HG02798 (cell line): ENCODE results near the gene TNNI2.
A peak's percentile ranks its signal among the peaks of the same experiment; 100 is the strongest.

Source experiments
- ATAC-seq: cut with Tn5 transposase; IDR thresholded peaks from one replicate; pipeline ENCODE4 v1.9.1; 2021; ENCODE audit warnings: mild to moderate bottlenecking; ENCODE audit not compliant: unreplicated experiment, poor library complexity

Gene TNNI2

DNA sequence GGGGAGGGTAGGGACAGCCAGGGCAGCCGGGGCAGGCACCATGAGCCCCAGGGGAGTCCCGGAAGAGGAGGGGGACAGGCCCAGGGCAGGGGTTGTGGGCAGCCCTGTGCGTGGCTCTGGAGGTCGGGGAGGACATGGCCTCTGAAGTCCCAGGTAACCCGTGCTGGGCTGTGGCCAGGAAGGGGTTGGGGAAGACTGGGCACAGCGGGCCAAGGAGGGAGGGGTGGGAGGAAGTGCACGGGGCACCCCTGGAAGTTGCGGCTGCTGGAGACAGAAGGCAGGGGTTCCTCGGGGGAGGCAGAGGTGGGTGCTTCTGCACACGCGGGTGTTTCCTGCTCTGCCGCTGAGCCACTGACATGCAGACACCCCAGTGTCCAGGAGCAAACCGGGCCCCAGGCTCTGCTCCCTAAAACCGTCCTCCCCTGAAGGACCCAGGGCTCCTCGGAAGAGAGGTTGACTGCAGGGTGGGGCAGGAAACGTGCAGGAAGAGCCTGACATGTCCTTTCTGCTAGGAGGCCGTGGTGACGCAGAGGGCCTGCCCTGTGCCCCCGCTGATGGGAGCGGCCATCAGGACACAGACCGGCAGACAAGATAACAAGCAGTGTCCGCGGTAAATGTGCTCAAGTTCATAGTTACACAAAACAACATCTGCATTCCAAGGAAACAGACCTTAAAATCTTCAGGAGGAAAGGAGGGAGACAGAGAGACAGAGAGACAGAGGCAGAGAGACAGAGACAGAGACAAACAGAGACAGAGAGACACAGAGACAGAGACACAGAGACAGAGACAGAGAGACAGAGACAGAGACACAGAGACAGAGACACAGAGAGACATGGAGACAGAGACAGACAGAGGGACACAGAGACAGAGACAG is 5.7 kb downstream of the TNNI2 start:
- ATAC-seq: no peak

DNA sequence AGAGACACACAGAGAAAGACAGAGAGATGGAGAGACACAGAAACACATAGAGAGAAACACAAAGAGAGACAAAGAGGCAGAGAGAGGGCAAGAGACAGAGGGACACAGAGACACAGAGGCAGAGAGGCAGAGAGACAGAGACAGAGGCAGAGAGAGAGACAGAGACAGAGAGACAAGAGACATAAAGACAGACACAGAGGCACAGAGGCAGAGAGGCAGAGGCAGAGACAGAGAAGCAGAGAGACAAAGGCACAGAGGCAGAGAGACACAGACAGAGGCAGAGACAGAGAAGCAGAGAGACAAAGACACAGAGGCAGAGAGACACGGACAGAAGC is 6.3 kb downstream of the TNNI2 start:
- no peak for ATAC-seq

DNA sequence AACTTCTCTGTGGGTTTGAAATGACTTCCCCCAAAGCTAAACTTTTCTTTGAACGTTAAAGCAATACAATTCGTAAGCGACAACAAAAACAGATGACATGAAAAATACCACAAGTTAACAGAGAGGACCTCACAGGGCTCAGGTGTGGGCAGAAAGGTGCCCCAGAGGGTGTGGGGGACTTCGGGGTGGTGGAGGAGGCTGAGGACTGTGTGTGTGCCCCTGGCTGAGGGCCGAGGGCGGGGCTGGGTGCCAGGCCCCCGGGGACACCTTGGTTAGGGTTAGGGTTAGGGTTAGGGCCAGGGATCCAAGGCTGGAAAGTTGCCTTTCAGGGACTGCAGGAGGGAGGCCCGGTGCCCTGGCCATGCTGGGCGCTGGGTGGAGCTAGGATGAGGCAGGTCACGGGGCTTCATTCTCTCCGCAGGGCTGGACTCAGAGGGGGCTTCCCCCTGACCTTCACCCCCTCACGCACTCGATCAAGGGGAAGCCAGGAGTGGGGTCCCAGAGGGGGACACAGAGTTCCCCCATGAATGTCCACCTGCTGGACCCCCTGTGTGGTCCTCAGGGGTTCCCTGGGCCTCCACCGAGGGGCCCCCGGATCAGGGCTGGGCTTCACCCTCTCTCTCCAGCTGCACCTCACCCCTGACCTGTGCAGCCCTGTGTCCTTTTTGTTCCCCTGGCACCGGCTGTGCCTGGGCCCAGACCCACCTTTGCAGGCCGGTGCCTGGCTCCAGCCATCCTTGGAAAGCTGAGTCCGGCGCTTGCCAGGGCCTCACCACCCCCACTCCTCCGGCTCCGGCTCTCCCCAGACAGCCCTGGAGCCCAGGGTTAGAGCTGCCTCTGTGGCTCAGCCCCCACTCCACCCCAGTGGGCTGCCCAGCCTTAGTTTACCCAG is 7.0 kb downstream of the TNNI2 start:
- no peak for ATAC-seq

DNA sequence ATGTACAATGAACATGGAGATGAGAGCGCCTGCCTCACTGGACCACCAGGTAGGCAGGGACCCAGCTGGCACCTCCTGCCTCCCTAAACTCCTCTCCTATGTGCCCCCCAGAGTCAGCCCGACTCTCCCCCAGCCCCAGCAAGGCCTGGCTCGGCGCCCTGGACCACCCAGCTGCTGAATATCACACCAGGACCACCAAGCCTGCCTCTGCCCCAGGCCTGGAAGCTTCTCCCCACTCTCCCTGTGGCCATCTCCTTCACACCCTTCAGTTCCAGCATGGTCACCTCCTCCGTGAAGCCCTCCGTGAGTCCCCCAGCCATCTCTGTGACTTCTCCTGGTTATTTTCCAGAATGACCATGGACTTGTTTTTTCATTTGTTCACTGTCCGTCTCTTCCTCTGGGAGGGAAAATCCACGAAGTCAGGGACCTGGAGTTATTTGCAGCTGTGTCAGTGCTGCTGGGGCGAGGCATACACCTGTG is 7.7 kb downstream of the TNNI2 start:
- ATAC-seq: no peak

DNA sequence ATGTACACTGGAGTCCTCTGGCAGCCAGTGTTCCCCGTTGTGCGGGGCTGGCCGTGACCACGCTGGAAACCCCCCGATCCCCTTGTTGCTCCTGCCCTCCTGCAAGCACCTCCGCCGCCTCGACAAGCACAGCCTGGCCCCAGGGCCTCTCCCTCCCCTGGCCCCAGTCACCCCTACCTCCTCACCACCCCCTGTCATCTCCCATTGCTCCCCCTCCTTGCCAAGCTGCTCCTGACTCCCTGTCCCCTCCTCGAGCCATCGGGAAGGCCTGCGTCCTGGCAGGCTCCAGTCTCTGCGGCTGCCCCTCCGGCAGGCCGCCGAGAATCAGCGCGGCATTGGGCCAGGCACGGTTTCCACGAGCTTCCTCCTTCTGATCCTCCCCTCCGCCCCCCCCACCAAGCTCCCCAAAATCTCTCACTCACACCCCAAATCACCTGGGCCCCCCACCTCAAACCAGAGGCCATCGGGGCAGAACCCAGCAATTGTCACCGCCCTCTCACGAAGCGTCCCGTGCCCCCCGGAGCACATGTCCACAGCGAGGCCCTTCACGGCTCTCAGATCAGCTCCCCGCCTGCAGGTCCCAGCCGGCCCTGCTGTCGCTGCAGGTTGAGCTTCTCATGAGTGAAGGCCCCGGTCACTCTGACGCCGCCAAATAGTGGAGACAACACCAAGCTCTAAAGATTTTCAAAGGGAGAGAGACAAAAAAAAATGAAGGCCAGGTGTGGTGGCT is 8.4 kb downstream of the TNNI2 start:
- ATAC-seq: no peak

DNA sequence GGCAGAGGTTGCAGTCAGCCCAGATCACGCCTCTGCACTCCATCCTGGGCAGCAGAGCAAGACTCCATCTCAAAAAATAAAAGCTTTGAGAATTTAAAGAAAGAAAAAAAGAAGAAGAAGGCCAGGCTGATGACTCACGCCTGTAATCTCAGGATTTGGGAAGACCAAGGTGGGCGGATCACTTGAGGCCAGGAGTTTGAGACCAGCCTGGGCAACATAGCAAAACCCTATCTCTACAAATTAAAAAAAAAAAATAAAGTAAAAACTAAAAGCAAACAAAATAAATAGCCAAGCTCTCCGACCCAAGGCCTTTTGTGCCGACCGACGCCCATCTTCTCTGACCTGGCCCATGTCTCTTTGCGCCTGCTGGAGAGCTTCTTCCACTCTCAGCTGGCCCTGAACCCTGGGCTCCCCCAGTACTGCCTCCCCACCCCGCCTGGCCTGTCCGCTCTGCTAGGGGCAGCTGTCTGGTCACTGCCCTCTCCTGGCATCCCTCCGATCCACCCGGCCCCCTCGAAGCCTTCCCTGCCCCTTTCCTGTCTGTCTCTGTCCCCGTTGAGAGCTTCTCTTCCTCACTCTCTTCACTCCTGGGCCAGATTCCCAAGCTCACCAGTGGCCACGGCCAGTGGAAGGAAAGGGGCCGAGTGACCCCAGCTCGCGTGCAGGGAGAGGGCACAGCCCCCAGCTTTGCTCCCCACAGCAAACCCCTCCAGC is 9.3 kb downstream of the TNNI2 start:
- ATAC-seq: no peak

DNA sequence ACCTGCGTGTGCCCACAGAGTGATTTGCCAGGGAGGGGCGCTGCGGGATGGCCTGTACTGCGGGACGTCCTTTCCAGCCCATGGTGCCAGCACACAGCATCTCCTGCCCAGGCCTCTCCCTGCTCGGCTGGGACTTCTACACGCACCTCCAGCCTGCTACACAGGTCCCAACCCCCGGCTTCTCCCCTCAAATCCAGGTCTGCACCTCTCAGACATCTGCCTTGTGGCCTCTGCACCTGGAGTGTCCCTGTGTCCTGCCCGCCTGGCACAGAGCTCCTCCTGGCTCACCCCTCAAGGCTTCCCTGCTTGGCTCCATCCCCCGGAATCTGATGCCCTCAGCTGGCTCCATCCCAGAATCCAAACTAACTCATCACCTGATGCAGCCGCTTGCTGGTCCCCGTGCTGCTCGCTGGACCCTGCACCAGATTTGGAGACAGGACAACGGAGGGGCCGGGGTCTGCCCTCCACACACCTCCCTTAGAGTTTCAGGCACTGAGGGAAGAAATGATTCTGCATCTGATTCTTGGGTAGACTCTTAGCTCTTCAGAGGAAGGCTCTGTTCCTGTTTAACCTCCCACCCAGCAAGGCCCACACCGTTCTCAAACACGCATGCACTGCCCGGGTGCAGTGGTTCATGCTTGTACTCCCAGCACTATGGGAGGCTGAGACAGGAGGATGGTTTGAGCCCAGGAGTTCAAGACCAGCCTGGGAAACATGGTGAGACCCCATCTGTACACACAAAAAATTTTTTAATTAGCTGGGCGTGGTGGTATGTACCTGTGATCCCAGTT is 10.1 kb downstream of the TNNI2 start:
- ATAC-seq: no peak

DNA sequence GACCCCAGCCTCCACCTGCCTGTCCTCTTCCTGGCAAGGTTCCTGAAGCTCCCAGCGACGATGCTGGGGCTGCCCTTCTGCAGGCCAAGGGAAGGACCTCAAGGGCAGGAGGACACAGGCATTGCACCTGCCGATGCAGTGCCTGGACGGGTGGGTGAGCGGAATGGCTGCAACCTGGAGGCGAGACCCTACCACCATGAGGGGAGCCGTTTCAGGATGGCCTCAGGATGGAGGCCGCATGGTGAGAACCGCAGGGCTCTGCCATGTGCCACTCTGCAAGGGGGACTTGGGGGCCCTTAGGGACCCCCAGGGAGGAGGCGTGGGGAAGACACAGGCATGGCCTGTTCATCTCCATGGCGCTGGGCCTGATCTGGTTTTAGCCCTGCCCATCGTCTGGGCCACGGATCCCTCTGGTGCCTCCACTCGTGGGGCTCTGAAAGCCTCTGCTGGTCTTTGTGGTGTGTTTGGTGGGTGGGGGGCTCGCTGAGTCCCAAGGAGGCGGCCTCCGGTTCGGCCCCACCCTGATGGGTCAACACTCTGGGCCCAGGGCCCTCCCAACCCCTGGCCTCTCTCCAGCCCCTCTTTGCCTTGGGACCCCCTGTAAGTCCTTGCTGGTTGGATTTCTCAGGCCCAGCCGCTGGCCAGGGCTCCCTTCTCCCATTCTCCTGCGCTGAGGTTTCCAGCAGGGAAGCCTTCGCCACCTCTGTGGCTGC is 12.8 kb downstream of the TNNI2 start:
- ATAC-seq: no peak

DNA sequence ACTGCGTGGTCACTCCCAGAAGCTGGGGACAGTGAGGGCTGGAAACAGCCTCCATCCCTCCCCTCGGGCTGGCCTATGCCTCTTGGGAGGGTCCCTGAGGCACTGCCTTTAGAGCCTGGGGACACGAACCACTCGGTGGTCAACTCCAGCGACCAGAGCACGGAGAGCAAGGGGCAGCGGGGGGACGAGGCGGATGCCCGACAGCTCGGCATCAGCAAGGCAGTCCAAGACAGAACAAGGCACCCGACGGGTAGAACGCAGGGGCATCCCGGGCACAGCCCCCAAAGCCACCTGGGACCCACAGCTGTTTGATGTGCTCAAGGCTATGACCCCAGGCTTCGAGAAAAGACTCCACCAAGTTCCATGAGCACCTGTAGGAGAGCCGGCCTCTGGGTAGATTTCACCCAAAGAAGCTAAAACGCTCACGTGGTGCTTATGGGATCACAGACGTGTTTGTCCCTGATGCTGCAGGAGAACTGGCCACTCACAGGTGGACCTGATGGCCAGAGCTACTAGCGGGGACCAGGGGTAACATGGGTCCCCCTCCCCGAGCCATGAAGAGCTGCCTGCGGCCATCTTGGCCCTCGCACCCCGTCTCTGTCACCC is 13.6 kb downstream of the TNNI2 start:
- ATAC-seq: peak; percentile 3

DNA sequence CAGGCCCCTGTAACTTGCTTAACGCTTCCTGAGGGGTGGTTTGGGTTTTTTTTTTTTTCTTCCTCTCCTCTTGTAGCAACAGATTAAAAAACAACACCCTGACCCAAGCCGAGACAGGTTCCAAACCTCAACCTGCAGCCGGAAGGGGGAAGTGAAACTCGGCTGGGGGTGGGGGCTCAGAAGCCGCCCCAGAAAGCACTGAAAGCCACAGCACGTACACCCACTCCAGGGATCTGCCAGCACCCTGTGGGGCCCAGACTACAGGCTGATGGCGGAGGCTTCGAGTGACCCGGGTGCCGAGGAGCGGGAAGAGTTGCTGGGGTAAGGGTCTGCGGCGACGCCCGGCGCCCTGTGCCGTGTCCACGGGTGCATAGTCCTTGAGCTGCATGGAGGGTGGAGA is 14.1 kb downstream of the TNNI2 start, which contains the start of gene LSP1:
LSP1 (plus strand) TSS at position 208 of the 400 bp plus-strand sequence; CDS start at position 269, 61 bp downstream.
- peak; percentile 52 for ATAC-seq

DNA sequence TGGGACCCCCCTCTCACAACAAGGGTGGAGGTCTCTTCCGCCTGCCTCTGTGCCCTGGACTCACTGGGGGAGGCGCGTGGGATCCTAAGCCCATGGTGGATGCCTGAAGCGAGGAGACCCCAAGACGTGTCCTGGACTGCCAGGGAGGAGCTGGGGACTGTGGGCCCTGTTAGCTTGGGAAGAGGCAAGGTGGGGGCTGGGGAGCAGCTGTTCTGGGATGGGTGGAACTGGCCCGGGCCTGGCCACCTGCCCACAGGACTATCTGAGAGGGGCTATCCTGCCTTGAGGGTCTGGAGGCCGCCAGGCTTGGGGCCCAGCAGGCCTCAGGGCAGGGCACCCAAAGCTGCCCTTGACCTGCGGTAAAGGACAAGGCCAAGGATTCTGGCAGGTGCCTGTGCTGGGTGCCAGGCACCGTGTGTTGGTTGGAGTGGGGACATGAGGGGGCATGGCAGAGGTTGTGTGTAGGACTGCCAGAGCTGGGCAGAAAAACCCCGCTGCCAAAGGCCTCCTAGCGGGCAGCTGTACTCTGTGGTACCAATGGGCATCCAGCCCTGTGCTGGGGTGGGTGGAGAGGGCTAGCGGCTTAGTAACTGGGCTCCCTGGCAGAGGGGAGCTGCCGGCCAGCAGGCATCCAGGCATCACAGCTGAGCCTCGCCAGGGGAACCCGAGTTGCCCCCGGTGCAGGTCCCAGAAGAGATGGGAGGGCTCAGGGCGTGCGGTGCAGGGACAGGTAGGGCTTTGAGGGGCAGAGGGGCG is 14.8 kb downstream of the TNNI2 start:
- ATAC-seq: no peak

DNA sequence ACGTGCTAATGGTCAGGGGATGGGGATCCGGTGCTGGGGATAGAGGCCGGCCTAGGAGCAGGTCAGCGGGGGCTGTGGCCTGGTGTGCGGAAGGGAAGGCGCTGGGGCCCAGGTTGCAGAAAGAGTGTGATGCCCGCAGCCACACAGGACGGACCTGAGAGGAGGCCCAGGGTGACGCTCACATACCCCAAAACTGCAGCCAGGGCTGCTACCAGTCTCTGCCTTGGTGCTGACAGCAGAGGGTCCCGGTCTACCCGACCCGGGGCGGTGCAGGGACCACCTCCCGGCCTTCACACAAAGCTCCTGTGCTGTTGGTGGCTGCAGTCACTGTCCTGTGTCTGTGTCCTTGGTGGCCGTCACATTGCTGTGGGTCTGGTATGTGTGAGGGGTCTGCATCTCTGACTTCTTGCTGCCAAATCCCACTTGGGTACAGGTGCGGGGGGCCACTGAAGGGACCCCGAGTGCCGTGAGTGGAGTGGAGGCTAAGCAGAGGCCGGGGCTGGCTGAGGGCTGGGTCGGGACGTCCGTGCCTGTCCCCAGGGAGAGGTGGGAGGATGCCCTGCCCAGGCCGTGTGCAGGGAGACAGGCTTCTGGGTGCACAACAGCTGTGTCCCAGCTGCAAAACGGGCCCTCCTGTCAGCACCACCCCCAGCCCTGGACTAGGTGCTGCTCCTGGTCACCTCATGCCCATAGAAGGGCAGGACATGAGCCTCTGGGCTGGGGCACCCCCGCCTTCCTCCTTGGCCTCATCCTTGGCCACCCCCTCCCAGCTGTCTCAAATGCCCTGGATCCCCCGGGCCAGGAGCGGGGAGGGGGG is 15.6 kb downstream of the TNNI2 start:
- peak; percentile 26 for ATAC-seq

DNA sequence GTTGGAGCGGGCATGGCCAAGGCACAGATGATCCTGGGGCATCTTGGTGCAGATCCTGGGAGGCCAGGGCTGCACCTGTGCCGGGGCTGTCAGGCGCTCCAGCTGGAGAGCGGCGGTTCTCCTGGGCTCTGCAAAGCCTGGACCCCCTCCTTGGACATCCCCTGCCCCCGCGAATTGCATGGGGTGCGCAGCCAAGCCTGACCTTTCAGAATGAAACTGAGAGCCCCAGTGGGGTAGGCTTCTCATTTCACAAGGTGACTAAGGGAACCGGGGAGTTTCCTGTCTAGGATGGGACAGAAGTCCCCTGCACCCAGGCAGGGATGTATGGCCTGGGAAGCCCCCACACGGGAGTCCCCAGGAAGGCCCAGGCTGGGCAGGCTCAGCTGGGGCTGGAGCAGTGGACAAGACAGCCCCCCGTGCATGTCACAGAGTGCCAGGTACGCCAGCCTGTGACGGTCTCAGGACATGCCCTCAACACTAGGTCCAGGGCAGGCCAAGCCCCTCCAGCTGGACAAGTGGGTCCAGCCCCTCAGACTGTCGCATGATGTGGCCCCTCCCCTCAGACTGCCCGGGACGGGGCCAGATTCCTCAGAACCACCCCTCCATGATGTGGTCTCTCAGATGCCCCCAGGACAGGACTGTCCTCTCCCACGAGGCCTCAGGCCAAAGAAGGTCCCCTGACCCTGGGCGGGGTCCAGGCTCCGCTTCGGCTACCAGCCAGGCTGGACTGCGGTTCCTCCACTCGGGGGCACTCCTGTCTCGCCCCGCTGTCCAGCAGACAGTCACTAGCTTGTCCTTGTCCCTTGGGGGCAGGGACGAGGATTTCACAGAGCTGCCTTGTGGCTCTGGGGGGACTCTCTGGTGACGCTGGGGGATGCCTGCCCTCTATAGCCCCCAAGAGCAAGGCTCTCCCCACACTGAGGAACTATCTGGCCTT is 16.4 kb downstream of the TNNI2 start:
- ATAC-seq: peak; percentile 35

DNA sequence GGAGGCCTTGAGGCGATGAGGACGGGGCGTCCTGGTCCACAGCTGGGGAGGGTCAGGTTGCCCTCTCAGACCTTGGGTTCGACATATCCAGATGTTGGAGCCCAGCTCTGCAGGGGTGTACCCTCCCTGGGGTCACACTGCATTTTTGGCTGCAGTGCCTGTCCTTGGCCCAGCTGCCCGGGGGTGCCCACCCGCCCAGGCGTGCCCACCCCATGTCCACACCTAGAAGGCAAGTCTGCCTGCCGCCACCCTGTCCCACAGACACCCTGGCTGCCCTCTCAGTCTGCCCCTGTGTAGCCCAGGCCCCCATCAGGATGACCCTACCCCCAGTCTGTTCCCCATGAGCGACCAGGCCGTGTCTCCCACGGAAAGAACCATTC is 17.1 kb downstream of the TNNI2 start:
- no peak for ATAC-seq

DNA sequence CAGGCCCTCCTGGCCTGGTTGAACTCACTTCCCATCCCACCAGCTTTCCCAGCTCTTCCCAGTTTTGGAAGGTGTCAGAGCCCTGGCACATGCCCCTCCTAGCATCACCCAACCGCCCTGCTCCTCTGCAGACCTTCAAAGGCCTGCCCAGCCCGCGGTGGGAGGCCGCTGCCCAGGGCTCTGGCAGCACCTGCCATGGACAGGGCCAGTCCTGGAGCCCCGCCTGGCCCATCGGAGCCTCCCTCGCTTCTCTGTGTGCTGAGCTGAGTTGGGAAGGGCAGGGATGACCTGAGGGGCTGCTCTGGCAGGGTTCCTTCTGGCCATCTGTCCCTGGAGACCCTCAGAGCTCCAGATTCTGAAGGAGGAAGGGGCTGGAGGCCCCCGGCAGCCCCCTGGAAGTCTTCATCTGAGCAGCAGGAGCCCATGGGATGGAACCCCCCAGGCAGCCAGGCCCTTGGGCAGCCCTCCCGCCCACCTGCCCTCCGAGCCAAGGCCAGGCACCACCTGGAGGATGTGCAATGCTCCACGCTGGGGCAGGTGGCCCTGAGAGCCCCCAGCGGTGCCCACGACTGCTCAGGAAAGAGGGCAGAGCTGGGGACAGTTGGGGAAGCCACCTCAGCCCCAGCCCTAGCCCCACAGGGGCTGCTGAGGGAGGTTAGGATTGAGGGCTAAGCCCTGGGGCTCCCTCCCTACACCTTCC is 17.7 kb downstream of the TNNI2 start:
- ATAC-seq: no peak
